Activated CD4-positive, alpha-beta memory T cell treated with anti-CD3 and anti-CD28 coated beads for 36 hours (primary cell): ENCODE results near the gene TMBIM4. TPM values are rescaled to one million over a fixed set of nuclear protein-coding genes. Genes with fewer than 3 reads are reported as not detected.

Experiments used
- CTCF ChIA-PET: fragments of 350-600 bp; sonication (Branson Sonifier 250); formaldehyde crosslinking; loops from one replicate; lab custom pipeline; 2021; ENCODE audit warnings: antibody characterized with exemption, inconsistent platforms; lab: Charles Lee
- POLR2A ChIA-PET: fragments of 350-600 bp; sonication (Branson Sonifier 250); formaldehyde crosslinking; loops from one replicate; lab custom pipeline; 2021; ENCODE audit warnings: antibody characterized with exemption; lab: Charles Lee
- DNase-seq: peaks from one replicate; pipeline ENCODE4 v3.0.0-alpha.2; 2020
- H3K27ac Mint-ChIP-seq: one replicate; pipeline ENCODE4 v1.8.0; 2021; ENCODE audit warnings: mixed read lengths
- H3K27me3 Mint-ChIP-seq: one replicate; pipeline ENCODE4 v1.8.0; 2021; ENCODE audit warnings: mixed read lengths
- H3K36me3 Mint-ChIP-seq: one replicate; pipeline ENCODE4 v1.8.0; 2021; ENCODE audit warnings: mixed read lengths
- H3K4me1 Mint-ChIP-seq: one replicate; pipeline ENCODE4 v1.8.0; 2021; ENCODE audit warnings: low read depth, mixed read lengths
- H3K4me3 Mint-ChIP-seq: one replicate; pipeline ENCODE4 v1.8.0; 2021; ENCODE audit warnings: mild to moderate bottlenecking, mixed read lengths
- H3K9me3 Mint-ChIP-seq: one replicate; pipeline ENCODE4 v1.8.0; 2021; ENCODE audit warnings: mixed read lengths
- intact Hi-C: fragments of 100-400 bp; cut with micrococcal nuclease; formaldehyde crosslinking; loops from one replicate; pipeline ENCODE4 v1.15.1; 2023
- total RNA-seq, 2 experiments: library from RNA; stranded (reverse); gene quantifications; one replicate each; pipeline ENCODE4 v1.2.3, GENCODE V29; 2021

TMBIM4 gene
- total RNA-seq, 2 experiments from 2014 or later, result 63.7 to 66.7 TPM

- CTCF ChIA-PET, result interaction anchor here (0.7 kb wide), 1 partner anchor 1137 kb away, joined by 3 read pairs; the partner anchor contains the start of gene CAND1
- H3K27me3 Mint-ChIP-seq, result no peaks in the 10 kb centered on the region
- peaks cover 38% of the 10 kb centered on the region for H3K4me1 Mint-ChIP-seq
- no peaks in the 10 kb centered on the region for H3K9me3 Mint-ChIP-seq
- intact Hi-C loops, result loop anchor here (10.0 kb wide), 1 partner anchor 1728 kb away; the partner anchor contains the start of gene XPOT
- DNase-seq, result no peak
- POLR2A ChIA-PET, result no interaction called here
- no peak overlapping the region for H3K27ac Mint-ChIP-seq
- H3K4me3 Mint-ChIP-seq, result no peak overlapping the region
- H3K36me3 Mint-ChIP-seq, result peaks cover 37% of the 10 kb centered on the region
Observed at GRCh38 chr12:66132408-66132807, 37.4 kb downstream of the TMBIM4 start.

GRCh38 chr12:66131067-66131688, 38.6 kb downstream of the TMBIM4 start:
- intact Hi-C loops, result loop anchor here (1.0 to 10.0 kb wide), 4 partner anchors 66 to 1726 kb away; partner anchors contain the start of genes CAND1 and XPOT
- Mint-ChIP-seq H3K36me3 (peaks cover 45% of the 10 kb centered on the region), H3K4me1 (peaks cover 47% of the 10 kb centered on the region)

GRCh38 chr12:66130267-66131066, 39.3 kb downstream of the TMBIM4 start, which contains the start of gene LLPH:
Gene LLPH (minus strand): TSS chr12:66130750. CDS start chr12:66129106, 1,644 bp downstream.
- no peaks in the 10 kb centered on the region for H3K27me3 Mint-ChIP-seq
- intact Hi-C loops, result loop anchor here (1.0 to 10.0 kb wide), 5 partner anchors 39 to 1726 kb away; partner anchors contain the start of genes CAND1, TMBIM4 and XPOT
- H3K36me3 Mint-ChIP-seq, result peaks cover 47% of the 10 kb centered on the region
- ChIA-PET CTCF (interaction anchor here (0.6 to 1.9 kb wide), 8 partner anchors 10 to 143 kb away, joined by 3 to 6 read pairs (median 3); no protein-coding TSS in a partner anchor), POLR2A (interaction anchor here (0.8 to 2.6 kb wide), 6 partner anchors 9 to 961 kb away, joined by 3 to 37 read pairs (median 5); partner anchors contain the start of genes HELB, LEMD3 and TMBIM4)
- H3K9me3 Mint-ChIP-seq, result no peaks in the 10 kb centered on the region
- H3K27ac Mint-ChIP-seq, result peak within 1 kb of the TSS; percentile 94
- peak; percentile 94 for DNase-seq
- peak within 1 kb of the TSS; percentile 96 for H3K4me3 Mint-ChIP-seq
- H3K4me1 Mint-ChIP-seq, result peaks cover 50% of the 10 kb centered on the region

More at GRCh38 chr12:66131067-66131688, 38.6 kb downstream of the TMBIM4 start:
- Mint-ChIP-seq H3K4me3 (peak overlapping the region; percentile 96), H3K9me3 (no peaks in the 10 kb centered on the region), H3K27me3 (no peaks in the 10 kb centered on the region), H3K27ac (peak overlapping the region; percentile 94)
- no peak for DNase-seq
- POLR2A ChIA-PET, result interaction anchor here (0.8 to 2.6 kb wide), 6 partner anchors 9 to 962 kb away, joined by 3 to 37 read pairs (median 5); partner anchors contain the start of genes HELB, LEMD3 and TMBIM4
- CTCF ChIA-PET, result interaction anchor here (0.7 to 1.9 kb wide), 6 partner anchors 10 to 142 kb away, joined by 3 to 6 read pairs (median 4); no protein-coding TSS in a partner anchor

GRCh38 chr12:66129934-66130266, 39.9 kb downstream of the TMBIM4 start:
- POLR2A ChIA-PET, result interaction anchor here (1.6 to 2.6 kb wide), 3 partner anchors 8 to 961 kb away, joined by 3 to 37 read pairs (median 8); partner anchors contain the start of genes LEMD3 and TMBIM4
- peaks cover 52% of the 10 kb centered on the region for H3K36me3 Mint-ChIP-seq

GRCh38 chr12:66127650-66128049, 42.1 kb downstream of the TMBIM4 start:
- Mint-ChIP-seq H3K4me3 (no peak overlapping the region), H3K9me3 (no peaks in the 10 kb centered on the region), H3K4me1 (peaks cover 55% of the 10 kb centered on the region), H3K27ac (no peak overlapping the region), H3K36me3 (peaks cover 59% of the 10 kb centered on the region), H3K27me3 (no peaks in the 10 kb centered on the region)
- POLR2A ChIA-PET, result no interaction called here
- intact Hi-C loops, result no loop called here
- CTCF ChIA-PET, result no interaction called here
- DNase-seq, result no peak

More at GRCh38 chr12:66129934-66130266, 39.9 kb downstream of the TMBIM4 start:
- peak overlapping the region; percentile 96 for H3K4me3 Mint-ChIP-seq
- DNase-seq, result no peak
- intact Hi-C loops, result loop anchor here (1.0 to 10.0 kb wide), 4 partner anchors 39 to 1725 kb away; partner anchors contain the start of genes CAND1, TMBIM4 and XPOT
- peaks cover 54% of the 10 kb centered on the region for H3K4me1 Mint-ChIP-seq
- CTCF ChIA-PET, result interaction anchor here (0.6 to 1.9 kb wide), 3 partner anchors 10 to 116 kb away, joined by 3 to 6 read pairs (median 3); no protein-coding TSS in a partner anchor
- no peaks in the 10 kb centered on the region for H3K9me3 Mint-ChIP-seq
- H3K27me3 Mint-ChIP-seq, result no peaks in the 10 kb centered on the region
- peak overlapping the region; percentile 94 for H3K27ac Mint-ChIP-seq

- intact Hi-C loops, result no loop called here
- H3K27me3 Mint-ChIP-seq, result no peaks in the 10 kb centered on the region
- H3K27ac Mint-ChIP-seq, result no peak overlapping the region
- H3K4me3 Mint-ChIP-seq, result no peak overlapping the region
- no peak for DNase-seq
- no peaks in the 10 kb centered on the region for H3K9me3 Mint-ChIP-seq
- CTCF ChIA-PET, result interaction anchor here (0.7 to 1.5 kb wide), 2 partner anchors 15 to 1229 kb away, joined by 3 read pairs; no protein-coding TSS in a partner anchor
- peaks cover 10% of the 10 kb centered on the region for H3K4me1 Mint-ChIP-seq
- POLR2A ChIA-PET, result no interaction called here
- peaks cover 28% of the 10 kb centered on the region for H3K36me3 Mint-ChIP-seq
Observed at GRCh38 chr12:66120477-66120876, 49.3 kb downstream of the TMBIM4 start.

GRCh38 chr12:66119870-66120241, 49.9 kb downstream of the TMBIM4 start:
- intact Hi-C loops, result no loop called here
- ChIA-PET CTCF (interaction anchor here (1.0 kb wide), 1 partner anchor 10 kb away, joined by 3 read pairs; no protein-coding TSS in a partner anchor), POLR2A (no interaction called here)
- Mint-ChIP-seq H3K4me3 (no peak overlapping the region), H3K4me1 (peaks cover 5% of the 10 kb centered on the region), H3K27me3 (no peaks in the 10 kb centered on the region), H3K9me3 (no peaks in the 10 kb centered on the region), H3K36me3 (peaks cover 22% of the 10 kb centered on the region), H3K27ac (no peak overlapping the region)
- no peak for DNase-seq

GRCh38 chr12:66119229-66119869, 50.4 kb downstream of the TMBIM4 start:
- CTCF ChIA-PET, result interaction anchor here (1.0 kb wide), 1 partner anchor 10 kb away, joined by 3 read pairs; no protein-coding TSS in a partner anchor
- intact Hi-C loops, result no loop called here
- Mint-ChIP-seq H3K36me3 (peaks cover 21% of the 10 kb centered on the region), H3K9me3 (no peaks in the 10 kb centered on the region), H3K27ac (no peak overlapping the region), H3K4me3 (no peak overlapping the region), H3K4me1 (peaks cover 4% of the 10 kb centered on the region), H3K27me3 (no peaks in the 10 kb centered on the region)
- POLR2A ChIA-PET, result no interaction called here
- DNase-seq, result no peak

GRCh38 chr12:66118240-66118891, 51.4 kb downstream of the TMBIM4 start:
- intact Hi-C loops, result no loop called here
- DNase-seq, result no peak
- Mint-ChIP-seq H3K27me3 (no peaks in the 10 kb centered on the region), H3K4me1 (peaks cover 8% of the 10 kb centered on the region), H3K27ac (no peak overlapping the region), H3K4me3 (no peak overlapping the region), H3K36me3 (peaks cover 13% of the 10 kb centered on the region), H3K9me3 (no peaks in the 10 kb centered on the region)
- CTCF ChIA-PET, result interaction anchor here (1.8 kb wide), 1 partner anchor 11 kb away, joined by 5 read pairs; no protein-coding TSS in a partner anchor
- POLR2A ChIA-PET, result no interaction called here

GRCh38 chr12:66117242-66117641, 52.6 kb downstream of the TMBIM4 start:
- POLR2A ChIA-PET, result no interaction called here
- peaks cover 9% of the 10 kb centered on the region for H3K36me3 Mint-ChIP-seq
- intact Hi-C loops, result no loop called here
- DNase-seq, result no peak
- no peak overlapping the region for H3K4me3 Mint-ChIP-seq
- CTCF ChIA-PET, result interaction anchor here (1.8 kb wide), 1 partner anchor 9 kb away, joined by 5 read pairs; no protein-coding TSS in a partner anchor
- no peak overlapping the region for H3K27ac Mint-ChIP-seq
- H3K9me3 Mint-ChIP-seq, result no peaks in the 10 kb centered on the region
- H3K4me1 Mint-ChIP-seq, result peaks cover 8% of the 10 kb centered on the region
- no peaks in the 10 kb centered on the region for H3K27me3 Mint-ChIP-seq
